ENCODE data around the gene RNF214. TPM values are rescaled to one million over a fixed set of nuclear protein-coding genes. Genes with fewer than 3 reads are reported as not detected.
A peak's percentile ranks its signal among the peaks of the same experiment; 100 is the strongest.
"Not testable (repeated sequence)": the region's sequence is repeated elsewhere in the genome, so short reads cannot be mapped to it uniquely, and the experiment has no call there.

Gene RNF214
- 7.0 and 10.1 TPM in 2 replicates for total RNA-seq (2014; rRNA removed; shearing (Covaris generic); ENCODE audit: low replicate concordance)

DNA sequence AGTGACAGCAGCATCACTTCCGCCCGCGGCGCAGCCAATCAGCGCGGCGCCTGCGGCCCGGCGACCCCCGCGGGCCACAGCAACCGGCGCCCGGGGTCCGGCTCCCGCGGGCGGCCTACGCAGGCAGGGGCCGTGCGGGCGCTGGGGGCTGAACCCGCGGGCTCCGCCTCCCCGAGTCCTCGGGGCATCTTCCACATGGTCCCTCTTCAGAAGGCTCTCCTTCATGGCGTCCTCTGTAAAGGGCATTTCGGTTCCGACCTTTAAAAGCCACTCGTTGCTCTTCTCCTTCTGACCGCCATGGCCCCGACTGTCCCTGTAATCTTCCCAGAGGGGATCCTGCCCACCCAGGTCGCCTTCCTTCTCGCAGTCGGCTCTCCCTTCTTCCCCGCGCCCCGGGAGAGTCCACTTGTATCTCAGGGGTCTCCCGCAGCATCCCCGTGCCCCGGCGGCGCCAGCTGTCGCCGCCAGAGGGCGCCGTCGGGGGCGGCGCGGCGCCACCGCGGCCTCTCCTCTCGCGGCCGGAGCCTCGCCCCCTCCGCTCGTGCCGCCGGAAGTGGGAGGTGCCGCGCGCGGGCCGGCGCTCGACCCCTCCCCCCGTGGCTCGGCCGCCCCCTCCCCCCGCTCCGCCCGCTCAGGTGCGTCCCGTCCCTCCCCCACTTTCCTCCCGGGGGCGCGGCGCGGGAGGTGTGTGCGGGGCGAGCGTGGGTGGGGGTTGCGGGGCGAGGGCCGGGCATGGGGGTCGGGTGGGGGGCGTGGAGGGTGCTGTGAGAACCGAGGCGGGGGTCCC is at the start of gene RNF214:
Gene RNF214, plus strand, starts transcription at position 580 of the 787 bp plus-strand sequence. CDS start 1,602 bp downstream, outside the sequence.
- Histone ChIP-seq H3K9ac (ENCODE audit: low read length) (peak within 1 kb of the TSS; percentile 90), H3K4me3 (ENCODE audit: low read length) (peak within 1 kb of the TSS; percentile 88), H3K9me2 (replicated peaks; ENCODE audit: insufficient read depth, low read length) (no peaks in the 10 kb centered on the region), H3K27ac (ENCODE audit: low read length) (peak within 1 kb of the TSS; percentile 85), H3K27me3 (ENCODE audit: low read length) (no peaks in the 10 kb centered on the region), H3K79me2 (ENCODE audit: low read length) (peaks cover 41% of the 10 kb centered on the region), H4K20me1 (ENCODE audit: insufficient read depth, low read depth, low read length) (no peaks in the 10 kb centered on the region), H3K4me2 (ENCODE audit: low read depth, low read length, poor library complexity, severe bottlenecking) (peak within 1 kb of the TSS; percentile 89), H3K4me1 (ENCODE audit: low read length) (peaks cover 33% of the 10 kb centered on the region), H3K36me3 (ENCODE audit: insufficient read depth, low read length) (no peaks in the 10 kb centered on the region), H2AFZ (ENCODE audit: low read length) (peak within 1 kb of the TSS; percentile 94), H3K9me3 (ENCODE audit: low read length) (no peaks in the 10 kb centered on the region)
- peak; percentile 88 for DNase-seq

DNA sequence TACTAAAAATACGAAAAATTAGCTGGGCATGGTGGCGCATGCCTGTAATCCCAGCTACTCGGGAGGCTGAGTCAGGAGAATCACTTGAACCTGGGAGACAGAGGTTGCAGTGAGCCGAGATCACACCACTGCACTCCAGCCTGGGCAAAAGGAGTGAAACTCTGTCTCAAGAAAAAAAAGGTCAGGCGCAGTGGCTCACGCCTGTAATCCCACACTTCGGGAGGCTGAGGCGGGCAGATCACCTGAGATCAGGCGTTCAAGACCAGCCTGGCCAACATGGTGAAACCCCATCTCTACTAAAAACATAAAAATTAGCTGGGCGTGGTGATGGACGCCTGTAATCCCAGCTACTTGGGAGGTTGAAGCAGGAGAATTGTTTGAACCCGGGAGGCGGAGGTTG is 49.3 kb upstream of the RNF214 start:
- H2AFZ ChIP-seq (ENCODE audit: low read length); H3K9me2 ChIP-seq (replicated peaks; ENCODE audit: insufficient read depth, low read length); H3K4me3 ChIP-seq (ENCODE audit: low read length); H3K27ac ChIP-seq (ENCODE audit: low read length); H3K9ac ChIP-seq (ENCODE audit: low read length); H3K27me3 ChIP-seq (ENCODE audit: low read length); H4K20me1 ChIP-seq (ENCODE audit: insufficient read depth, low read depth, low read length); H3K36me3 ChIP-seq (ENCODE audit: insufficient read depth, low read length); H3K9me3 ChIP-seq (ENCODE audit: low read length); H3K79me2 ChIP-seq (ENCODE audit: low read length); DNase-seq; H3K4me2 ChIP-seq (ENCODE audit: low read depth, low read length, poor library complexity, severe bottlenecking): not testable (repeated sequence)
- peaks cover 33% of the 10 kb centered on the region for H3K4me1 ChIP-seq (ENCODE audit: low read length)

DNA sequence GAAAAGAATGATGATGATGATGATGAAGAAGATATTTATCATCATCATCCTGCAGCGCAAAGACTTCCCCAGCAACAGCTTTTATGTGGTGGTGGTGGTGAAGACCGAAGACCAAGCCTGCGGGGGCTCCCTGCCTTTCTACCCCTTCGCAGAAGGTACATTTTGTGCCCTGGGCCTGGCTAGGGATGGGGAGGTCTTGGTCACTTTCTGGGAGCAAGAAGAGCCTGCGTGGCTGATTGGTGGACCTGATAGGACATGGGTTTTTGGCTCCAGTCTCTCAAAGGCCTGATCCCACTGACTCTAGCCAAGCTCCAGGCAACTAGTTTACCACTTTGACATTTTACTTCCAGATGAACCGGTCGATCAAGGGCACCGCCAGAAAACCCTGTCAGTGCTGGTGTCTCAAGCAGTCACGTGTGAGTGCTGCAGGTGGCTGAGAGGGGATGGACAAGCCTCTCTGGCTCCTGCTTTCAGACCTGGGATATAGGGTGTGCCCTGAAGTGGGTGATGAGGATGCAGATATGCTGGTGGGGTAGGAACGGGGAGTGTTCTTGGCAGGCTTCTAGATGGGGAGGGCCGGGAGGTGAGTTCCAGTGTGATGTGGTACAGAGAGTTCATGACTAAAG is 48.6 kb upstream of the RNF214 start:
- no peaks in the 10 kb centered on the region for H3K36me3 ChIP-seq (ENCODE audit: insufficient read depth, low read length)
- no peak overlapping the region for H2AFZ ChIP-seq (ENCODE audit: low read length)
- DNase-seq, result no peak
- H3K4me2 ChIP-seq (ENCODE audit: low read depth, low read length, poor library complexity, severe bottlenecking), result no peak overlapping the region
- peaks cover 32% of the 10 kb centered on the region for H3K4me1 ChIP-seq (ENCODE audit: low read length)
- no peaks in the 10 kb centered on the region for H3K9me3 ChIP-seq (ENCODE audit: low read length)
- no peaks in the 10 kb centered on the region for H3K27me3 ChIP-seq (ENCODE audit: low read length)
- no peak overlapping the region for H3K4me3 ChIP-seq (ENCODE audit: low read length)
- H4K20me1 ChIP-seq (ENCODE audit: insufficient read depth, low read depth, low read length), result no peaks in the 10 kb centered on the region
- 0 out of 2 replicates have a peak, but pooled peaks cover 3% of the 10 kb centered on the region for H3K79me2 ChIP-seq (ENCODE audit: low read length)
- no peak overlapping the region for H3K27ac ChIP-seq (ENCODE audit: low read length)
- no peaks in the 10 kb centered on the region for H3K9me2 ChIP-seq (replicated peaks; ENCODE audit: insufficient read depth, low read length)
- H3K9ac ChIP-seq (ENCODE audit: low read length), result no peak overlapping the region

DNA sequence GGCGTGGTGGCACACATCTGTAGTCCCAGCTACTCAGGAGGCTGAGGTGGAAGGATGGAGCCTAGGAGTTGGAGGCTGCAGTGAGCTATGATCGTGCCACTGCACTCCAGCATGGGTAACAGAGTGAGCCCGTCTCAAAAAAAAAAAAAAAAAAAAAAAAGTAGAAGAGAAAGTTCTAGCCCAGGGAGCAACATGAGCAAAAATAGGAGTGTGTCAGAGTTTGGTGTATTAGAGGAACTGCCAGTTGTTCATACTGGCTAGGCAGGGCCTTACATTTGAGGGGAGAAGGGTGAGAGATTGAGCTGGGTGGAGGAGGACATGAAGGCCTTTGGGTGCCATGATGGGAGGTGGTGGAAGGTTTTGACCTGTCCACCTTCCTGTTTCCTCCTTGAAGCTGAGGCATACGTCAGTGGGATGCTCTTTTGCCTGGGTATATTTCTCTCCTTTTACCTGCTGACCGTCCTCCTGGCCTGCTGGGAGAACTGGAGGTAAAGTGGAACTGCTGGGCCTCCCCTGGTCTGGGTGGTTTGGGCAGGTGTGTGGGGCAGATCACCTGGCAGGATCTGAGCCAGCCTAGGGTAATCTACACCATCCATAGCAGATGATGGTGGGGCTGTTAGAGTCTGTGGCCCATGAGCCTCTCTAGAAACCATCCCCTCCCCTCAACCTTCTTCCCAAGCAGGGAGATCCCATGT is 46.6 kb upstream of the RNF214 start:
- H3K27ac ChIP-seq (ENCODE audit: low read length), result peak overlapping the region; percentile 80
- no peaks in the 10 kb centered on the region for H3K27me3 ChIP-seq (ENCODE audit: low read length)
- no peaks in the 10 kb centered on the region for H3K79me2 ChIP-seq (ENCODE audit: low read length)
- no peaks in the 10 kb centered on the region for H3K9me2 ChIP-seq (replicated peaks; ENCODE audit: insufficient read depth, low read length)
- no peaks in the 10 kb centered on the region for H3K36me3 ChIP-seq (ENCODE audit: insufficient read depth, low read length)
- no peaks in the 10 kb centered on the region for H4K20me1 ChIP-seq (ENCODE audit: insufficient read depth, low read depth, low read length)
- H2AFZ ChIP-seq (ENCODE audit: low read length), result no peak overlapping the region
- peak; percentile 74 for DNase-seq
- H3K4me2 ChIP-seq (ENCODE audit: low read depth, low read length, poor library complexity, severe bottlenecking), result no peak overlapping the region
- no peak overlapping the region for H3K4me3 ChIP-seq (ENCODE audit: low read length)
- H3K9ac ChIP-seq (ENCODE audit: low read length), result peak overlapping the region; percentile 28
- H3K9me3 ChIP-seq (ENCODE audit: low read length), result no peaks in the 10 kb centered on the region
- H3K4me1 ChIP-seq (ENCODE audit: low read length), result peaks cover 35% of the 10 kb centered on the region

DNA sequence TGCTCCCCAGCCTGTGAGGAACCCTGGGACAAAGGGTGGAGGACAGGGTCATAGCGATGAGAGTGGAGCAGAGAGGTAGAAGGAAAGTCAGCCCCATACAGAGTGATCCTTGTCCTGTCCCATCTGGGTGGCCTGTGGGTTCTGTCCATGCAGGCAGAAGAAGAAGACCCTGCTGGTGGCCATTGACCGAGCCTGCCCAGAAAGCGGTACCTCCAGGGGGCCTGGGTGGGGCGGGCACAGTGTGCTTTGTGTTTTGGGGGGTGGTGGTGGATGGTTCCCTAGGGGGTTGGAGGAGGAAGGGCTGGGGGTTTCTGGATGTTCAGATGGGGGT is 46.1 kb upstream of the RNF214 start:
- Histone ChIP-seq H3K4me2 (ENCODE audit: low read depth, low read length, poor library complexity, severe bottlenecking) (no peak overlapping the region), H3K36me3 (ENCODE audit: insufficient read depth, low read length) (no peaks in the 10 kb centered on the region), H4K20me1 (ENCODE audit: insufficient read depth, low read depth, low read length) (no peaks in the 10 kb centered on the region), H3K27me3 (ENCODE audit: low read length) (no peaks in the 10 kb centered on the region), H3K4me1 (ENCODE audit: low read length) (peaks cover 32% of the 10 kb centered on the region), H3K79me2 (ENCODE audit: low read length) (no peaks in the 10 kb centered on the region), H3K27ac (ENCODE audit: low read length) (peak overlapping the region; percentile 80), H3K9me2 (replicated peaks; ENCODE audit: insufficient read depth, low read length) (no peaks in the 10 kb centered on the region), H3K4me3 (ENCODE audit: low read length) (no peak overlapping the region), H3K9me3 (ENCODE audit: low read length) (no peaks in the 10 kb centered on the region), H3K9ac (ENCODE audit: low read length) (peak overlapping the region; percentile 28; the same call in 1 of the 2 replicates), H2AFZ (ENCODE audit: low read length) (no peak overlapping the region)
- no peak for DNase-seq

DNA sequence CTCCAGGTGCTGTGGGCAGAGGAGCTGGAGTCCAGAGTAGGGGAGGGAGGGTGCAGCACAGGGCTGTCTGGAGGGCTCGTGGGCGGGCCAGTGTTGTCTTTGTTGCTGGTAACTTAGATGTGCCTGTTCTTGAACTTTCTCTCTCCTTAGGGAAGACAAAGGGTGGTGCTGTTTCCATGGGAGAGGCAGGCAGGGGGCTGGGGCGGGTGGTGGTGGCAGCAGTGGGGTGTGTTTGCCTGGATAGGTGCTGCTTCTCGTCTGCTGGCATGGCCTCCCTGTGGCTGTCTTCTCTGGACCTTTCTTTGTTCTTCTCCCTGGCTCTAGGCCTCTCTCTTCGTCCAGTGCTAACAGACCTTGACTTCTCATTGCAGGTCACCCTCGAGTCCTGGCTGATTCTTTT is 45.5 kb upstream of the RNF214 start:
- no peaks in the 10 kb centered on the region for H3K79me2 ChIP-seq (ENCODE audit: low read length)
- H3K9me2 ChIP-seq (replicated peaks; ENCODE audit: insufficient read depth, low read length), result no peaks in the 10 kb centered on the region
- no peak overlapping the region for H3K27ac ChIP-seq (ENCODE audit: low read length)
- H3K36me3 ChIP-seq (ENCODE audit: insufficient read depth, low read length), result no peaks in the 10 kb centered on the region
- H4K20me1 ChIP-seq (ENCODE audit: insufficient read depth, low read depth, low read length), result no peaks in the 10 kb centered on the region
- H3K9me3 ChIP-seq (ENCODE audit: low read length), result no peaks in the 10 kb centered on the region
- no peak overlapping the region for H3K4me2 ChIP-seq (ENCODE audit: low read depth, low read length, poor library complexity, severe bottlenecking)
- H3K4me3 ChIP-seq (ENCODE audit: low read length), result no peak overlapping the region
- H3K9ac ChIP-seq (ENCODE audit: low read length), result no peak overlapping the region
- H3K27me3 ChIP-seq (ENCODE audit: low read length), result no peaks in the 10 kb centered on the region
- DNase-seq, result no peak
- H3K4me1 ChIP-seq (ENCODE audit: low read length), result peaks cover 32% of the 10 kb centered on the region
- H2AFZ ChIP-seq (ENCODE audit: low read length), result no peak overlapping the region

DNA sequence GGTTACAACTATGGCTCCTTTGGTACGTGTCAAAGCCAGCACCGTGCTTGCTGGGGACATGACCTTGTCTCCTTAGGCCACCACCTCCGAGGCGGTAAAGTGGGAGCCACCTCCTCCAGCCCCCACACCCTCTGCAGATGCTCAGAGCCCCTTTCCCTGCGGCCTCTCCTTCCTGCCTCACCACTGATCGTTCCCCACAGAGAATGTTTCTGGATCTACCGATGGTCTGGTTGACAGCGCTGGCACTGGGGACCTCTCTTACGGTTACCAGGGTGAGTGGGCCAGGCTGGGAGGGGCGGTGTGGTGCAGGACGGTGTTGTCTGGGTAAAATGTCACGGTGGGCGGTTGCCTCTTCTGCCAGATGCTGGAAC is 45.1 kb upstream of the RNF214 start:
- H4K20me1 ChIP-seq (ENCODE audit: insufficient read depth, low read depth, low read length), result no peaks in the 10 kb centered on the region
- H3K9me3 ChIP-seq (ENCODE audit: low read length), result no peaks in the 10 kb centered on the region
- no peak overlapping the region for H2AFZ ChIP-seq (ENCODE audit: low read length)
- no peaks in the 10 kb centered on the region for H3K36me3 ChIP-seq (ENCODE audit: insufficient read depth, low read length)
- no peaks in the 10 kb centered on the region for H3K27me3 ChIP-seq (ENCODE audit: low read length)
- no peaks in the 10 kb centered on the region for H3K79me2 ChIP-seq (ENCODE audit: low read length)
- DNase-seq, result no peak
- H3K9ac ChIP-seq (ENCODE audit: low read length), result no peak overlapping the region
- no peak overlapping the region for H3K4me2 ChIP-seq (ENCODE audit: low read depth, low read length, poor library complexity, severe bottlenecking)
- peaks cover 32% of the 10 kb centered on the region for H3K4me1 ChIP-seq (ENCODE audit: low read length)
- H3K9me2 ChIP-seq (replicated peaks; ENCODE audit: insufficient read depth, low read length), result no peaks in the 10 kb centered on the region
- H3K27ac ChIP-seq (ENCODE audit: low read length), result no peak overlapping the region
- H3K4me3 ChIP-seq (ENCODE audit: low read length), result no peak overlapping the region

DNA sequence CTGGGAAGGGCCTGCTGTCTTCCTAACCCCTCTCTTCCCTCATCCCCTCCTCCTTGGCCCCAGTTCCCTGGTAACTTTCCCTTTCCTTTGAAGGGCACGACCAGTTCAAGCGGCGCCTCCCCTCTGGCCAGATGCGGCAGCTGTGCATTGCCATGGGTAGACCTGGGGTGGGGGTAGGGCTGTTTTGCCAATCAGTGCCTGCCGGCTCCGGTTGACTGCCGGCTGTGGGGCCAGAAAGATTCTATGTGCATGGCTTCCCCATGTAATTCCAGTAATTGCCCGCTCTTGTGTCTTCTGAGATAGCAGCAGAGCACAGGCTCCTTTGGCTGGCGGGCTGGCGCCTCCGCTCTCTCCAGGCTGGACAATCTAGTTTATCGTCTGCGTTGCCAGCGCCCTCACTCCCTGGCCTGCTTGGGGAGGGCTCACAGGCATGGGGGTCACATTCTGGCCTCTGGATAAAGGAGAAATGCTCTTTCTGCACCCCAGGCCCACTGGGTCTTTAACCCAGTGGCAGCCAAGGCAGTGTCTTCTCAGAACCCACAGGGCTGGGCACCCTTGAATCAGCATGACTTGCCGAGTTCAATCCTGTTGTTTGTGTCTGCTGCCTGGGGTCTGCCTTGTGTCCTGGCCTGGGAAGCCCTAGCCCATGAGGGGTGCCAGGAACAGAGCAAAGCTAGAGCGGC is 44.5 kb upstream of the RNF214 start:
- Histone ChIP-seq H3K4me2 (ENCODE audit: low read depth, low read length, poor library complexity, severe bottlenecking) (no peak overlapping the region), H3K79me2 (ENCODE audit: low read length) (no peaks in the 10 kb centered on the region)

More for the DNA sequence above, 44.5 kb upstream of the RNF214 start:
- Histone ChIP-seq H3K36me3 (ENCODE audit: insufficient read depth, low read length) (no peaks in the 10 kb centered on the region), H3K9me2 (replicated peaks; ENCODE audit: insufficient read depth, low read length) (no peaks in the 10 kb centered on the region), H3K4me3 (ENCODE audit: low read length) (no peak overlapping the region), H3K27me3 (ENCODE audit: low read length) (no peaks in the 10 kb centered on the region), H3K9ac (ENCODE audit: low read length) (no peak overlapping the region), H3K4me1 (ENCODE audit: low read length) (peaks cover 32% of the 10 kb centered on the region), H3K9me3 (ENCODE audit: low read length) (no peaks in the 10 kb centered on the region), H3K27ac (ENCODE audit: low read length) (no peak overlapping the region), H4K20me1 (ENCODE audit: insufficient read depth, low read depth, low read length) (no peaks in the 10 kb centered on the region), H2AFZ (ENCODE audit: low read length) (no peak overlapping the region)
- DNase-seq, result no peak
